ENCODE results near the gene NEURL3.
"Not testable (repeated sequence)": the region's sequence is repeated elsewhere in the genome, so short reads cannot be mapped to it uniquely, and the experiment has no call there.

NEURL3 gene

GRCh38 chr2:96477458-96477857 is 27.7 kb downstream of the NEURL3 start:
- DNase-seq: no peak

GRCh38 chr2:96471772-96472171 is 33.4 kb downstream of the NEURL3 start:
- DNase-seq: no peak

- peak; percentile 67 for DNase-seq
Observed at GRCh38 chr2:96470636-96471035, 34.5 kb downstream of the NEURL3 start.

GRCh38 chr2:96470109-96470508 is 35.0 kb downstream of the NEURL3 start:
- DNase-seq: no peak

GRCh38 chr2:96468904-96469303 is 36.3 kb downstream of the NEURL3 start:
- no peak for DNase-seq

GRCh38 chr2:96464651-96465050 is 40.5 kb downstream of the NEURL3 start:
- no peak for DNase-seq

- DNase-seq: no peak
Observed at GRCh38 chr2:96464061-96464460, 41.1 kb downstream of the NEURL3 start.

- no peak for DNase-seq
Observed at GRCh38 chr2:96463119-96463518, 42.0 kb downstream of the NEURL3 start.

- not testable (repeated sequence) for DNase-seq
Observed at GRCh38 chr2:96461616-96462015, 43.5 kb downstream of the NEURL3 start.

- DNase-seq: no peak
Observed at GRCh38 chr2:96452053-96452452, 53.1 kb downstream of the NEURL3 start.

GRCh38 chr2:96449637-96450036 is 55.5 kb downstream of the NEURL3 start:
- DNase-seq: no peak

GRCh38 chr2:96449174-96449573 is 56.0 kb downstream of the NEURL3 start:
- DNase-seq: no peak

- no peak for DNase-seq
Observed at GRCh38 chr2:96447726-96448125, 57.4 kb downstream of the NEURL3 start.
